Natural killer cell (primary cell): Measurements from ENCODE around the gene PPP1R3F. TPM values are rescaled to one million over a fixed set of nuclear protein-coding genes. Genes with fewer than 3 reads are reported as not detected.

Experiments used
- ATAC-seq, 3 donors: fragments of 150-1000 bp in 2 of 3; fragments of 200-7000 bp in 1 of 3; cut with Tn5 transposase; 1 replicate in 1 of 3; 2 replicates in 2 of 3; pipeline ENCODE4 v1.10.0; 2021; ENCODE audit warnings: mild to moderate bottlenecking in 2 of 3, moderate library complexity in 2 of 3
- DNase-seq, 2 donors: peaks; one replicate each; pipeline versions ENCODE4 v3.0.0 to v3.0.0-alpha.2; 2013 to 2021; ENCODE audit warnings: mixed read lengths in 1 of 2
- H3K27ac ChIP-seq: one replicate; pipeline ENCODE4 v1.5.1; 2013; ENCODE audit warnings: mild to moderate bottlenecking, low read length
- H3K27me3 ChIP-seq: one replicate; pipeline ENCODE4 v1.6.1; 2013; ENCODE audit warnings: low read length; ENCODE audit not compliant: control insufficient read depth, insufficient read depth
- H3K36me3 ChIP-seq: one replicate; pipeline ENCODE4 v1.6.1; 2013; ENCODE audit warnings: low read length; ENCODE audit not compliant: control insufficient read depth, insufficient read depth
- H3K4me1 ChIP-seq: one replicate; pipeline ENCODE4 v1.6.1; 2013; ENCODE audit warnings: low read length; ENCODE audit not compliant: control insufficient read depth, insufficient read depth
- H3K4me3 ChIP-seq: one replicate; pipeline ENCODE4 v1.5.1; 2013; ENCODE audit warnings: low read length
- H3K9me3 ChIP-seq: one replicate; pipeline ENCODE4 v1.6.1; 2013; ENCODE audit warnings: low read length; ENCODE audit not compliant: control insufficient read depth, insufficient read depth
- H3K27ac Mint-ChIP-seq, 2 donors: one replicate each; pipeline ENCODE4 v1.8.0; 2022; ENCODE audit warnings: mild to moderate bottlenecking in 2 of 2, mixed read lengths in 2 of 2, moderate library complexity in 1 of 2
- H3K27me3 Mint-ChIP-seq, 2 donors: one replicate each; pipeline ENCODE4 v1.8.0; 2022; ENCODE audit warnings: low read depth in 2 of 2, mixed read lengths in 2 of 2
- H3K36me3 Mint-ChIP-seq: one replicate; pipeline ENCODE4 v1.8.0; 2022; ENCODE audit warnings: mixed read lengths
- H3K4me1 Mint-ChIP-seq, 2 donors: one replicate each; pipeline ENCODE4 v1.8.0; 2022; ENCODE audit warnings: mixed read lengths in 2 of 2
- H3K4me3 Mint-ChIP-seq: one replicate; pipeline ENCODE4 v1.8.0; 2022; ENCODE audit warnings: mild to moderate bottlenecking, moderate library complexity, mixed read lengths
- H3K9me3 Mint-ChIP-seq, 2 donors: one replicate each; pipeline ENCODE4 v1.8.0; 2022; ENCODE audit warnings: mixed read lengths in 2 of 2
- WGBS: methylation state at CpG from one replicate; pipeline ENCODE4 v1.1.7; 2013; ENCODE audit warnings: missing lambda C conversion rate; ENCODE audit not compliant: insufficient coverage; 5-methylcytosine and 5-hydroxymethylcytosine counted together
- intact Hi-C: fragments of 100-400 bp; cut with micrococcal nuclease; formaldehyde crosslinking; loops from one replicate; pipeline ENCODE4 v1.14.2; 2022
- total RNA-seq, 4 donors: library from RNA; stranded (reverse); fragments of 120-200 nt in 1 of 4; gene quantifications; one replicate each; pipeline versions ENCODE4 v1.2.3 to v1.2.4, GENCODE V29; 2013 to 2022
- TF ChIP-seq, protein P1 (sequence below): fragments of 200-600 bp; IDR thresholded peaks from one replicate; pipeline ENCODE4 v1.8.0; 2022; ENCODE audit warnings: antibody characterized with exemption

The PPP1R3F gene
- total RNA-seq, 3 donors from 2014 or later (not counting 1 experiment from before 2014, with no cell fraction given) = 2.9 to 4.3 (median 3.6) TPM

GRCh38 chrX:49286136-49286535, 16.5 kb downstream of the PPP1R3F start:
- no peak overlapping the region for H3K4me3 ChIP-seq
- no peak for ATAC-seq
- TF ChIP-seq, protein P1, sequence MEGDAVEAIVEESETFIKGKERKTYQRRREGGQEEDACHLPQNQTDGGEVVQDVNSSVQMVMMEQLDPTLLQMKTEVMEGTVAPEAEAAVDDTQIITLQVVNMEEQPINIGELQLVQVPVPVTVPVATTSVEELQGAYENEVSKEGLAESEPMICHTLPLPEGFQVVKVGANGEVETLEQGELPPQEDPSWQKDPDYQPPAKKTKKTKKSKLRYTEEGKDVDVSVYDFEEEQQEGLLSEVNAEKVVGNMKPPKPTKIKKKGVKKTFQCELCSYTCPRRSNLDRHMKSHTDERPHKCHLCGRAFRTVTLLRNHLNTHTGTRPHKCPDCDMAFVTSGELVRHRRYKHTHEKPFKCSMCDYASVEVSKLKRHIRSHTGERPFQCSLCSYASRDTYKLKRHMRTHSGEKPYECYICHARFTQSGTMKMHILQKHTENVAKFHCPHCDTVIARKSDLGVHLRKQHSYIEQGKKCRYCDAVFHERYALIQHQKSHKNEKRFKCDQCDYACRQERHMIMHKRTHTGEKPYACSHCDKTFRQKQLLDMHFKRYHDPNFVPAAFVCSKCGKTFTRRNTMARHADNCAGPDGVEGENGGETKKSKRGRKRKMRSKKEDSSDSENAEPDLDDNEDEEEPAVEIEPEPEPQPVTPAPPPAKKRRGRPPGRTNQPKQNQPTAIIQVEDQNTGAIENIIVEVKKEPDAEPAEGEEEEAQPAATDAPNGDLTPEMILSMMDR = no peak
- peaks cover 4% of the 10 kb centered on the region for H3K4me1 ChIP-seq
- no peak for DNase-seq
- peaks cover 0 to under 1% of the 10 kb centered on the region in 2 donors for H3K27me3 Mint-ChIP-seq
- no peaks in the 10 kb centered on the region for H3K27me3 ChIP-seq
- H3K4me1 Mint-ChIP-seq = peaks cover 12 to 13% of the 10 kb centered on the region in 2 donors
- H3K9me3 Mint-ChIP-seq = no peaks in the 10 kb centered on the region
- H3K27ac ChIP-seq = no peak overlapping the region
- WGBS = 95% methylated on average over 18 of the region's 18 CpGs
- H3K36me3 ChIP-seq = no peaks in the 10 kb centered on the region
- no peaks in the 10 kb centered on the region for H3K36me3 Mint-ChIP-seq
- H3K9me3 ChIP-seq = no peaks in the 10 kb centered on the region
- intact Hi-C loops = no loop called here
- no peak overlapping the region for H3K4me3 Mint-ChIP-seq
- H3K27ac Mint-ChIP-seq = no peak overlapping the region

DNA sequence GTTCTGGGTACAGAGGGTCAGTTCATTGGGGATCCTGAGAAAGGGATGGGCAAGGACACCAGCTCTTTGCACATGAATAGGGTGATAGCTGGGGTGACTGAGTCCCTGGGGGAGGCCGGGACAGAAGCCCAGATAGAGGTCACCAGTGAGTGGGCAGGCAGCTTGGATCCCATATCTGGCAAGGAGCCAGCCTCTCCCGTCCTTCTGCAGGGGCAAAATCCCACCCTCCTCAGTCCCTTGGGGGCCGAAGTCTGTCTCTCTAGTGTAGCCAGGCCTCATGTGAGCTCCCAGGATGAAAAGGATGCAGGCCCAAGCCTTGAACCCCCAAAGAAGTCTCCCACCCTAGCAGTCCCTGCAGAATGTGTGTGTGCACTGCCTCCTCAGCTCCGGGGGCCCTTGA, 17.0 kb downstream of the PPP1R3F start:
- TF ChIP-seq, protein P1 = no peak
- H3K27me3 Mint-ChIP-seq = peaks cover 2 to 3% of the 10 kb centered on the region in 2 donors
- WGBS = 84% methylated on average over 4 of the region's 4 CpGs
- H3K9me3 Mint-ChIP-seq = no peaks in the 10 kb centered on the region
- H3K27ac Mint-ChIP-seq = no peak overlapping the region
- Histone ChIP-seq H3K9me3 (no peaks in the 10 kb centered on the region), H3K27ac (no peak overlapping the region), H3K27me3 (no peaks in the 10 kb centered on the region), H3K4me1 (peaks cover 4% of the 10 kb centered on the region), H3K4me3 (no peak overlapping the region), H3K36me3 (no peaks in the 10 kb centered on the region)
- ATAC-seq (no peak), DNase-seq (no peak)
- no peaks in the 10 kb centered on the region for H3K36me3 Mint-ChIP-seq
- intact Hi-C loops = no loop called here
- H3K4me3 Mint-ChIP-seq = no peak overlapping the region
- H3K4me1 Mint-ChIP-seq = peaks cover 13% of the 10 kb centered on the region in 2 donors

DNA sequence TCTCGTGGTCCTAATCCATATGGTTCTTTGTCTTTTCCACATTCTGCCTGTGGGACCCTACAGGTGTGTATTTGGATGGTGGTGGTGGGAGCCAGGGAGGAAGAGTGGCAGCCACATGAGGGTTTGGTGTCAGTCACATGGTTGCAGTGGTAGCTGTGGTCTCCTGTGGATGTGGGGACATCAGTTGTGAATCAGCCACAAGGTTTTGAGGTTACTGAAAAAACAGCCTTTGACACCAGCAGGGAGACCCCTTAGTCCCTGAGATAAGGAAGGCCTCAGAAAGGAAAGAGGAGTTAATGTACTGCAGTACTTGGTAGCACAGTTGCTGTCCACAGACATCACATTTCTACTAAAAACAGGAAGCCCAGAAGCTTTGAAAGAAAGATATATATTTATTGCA, 18.1 kb downstream of the PPP1R3F start:
- ATAC-seq (peak in 1 of 3 donors; percentile 21), DNase-seq (no peak)
- H3K4me3 Mint-ChIP-seq = no peak overlapping the region
- intact Hi-C loops = no loop called here
- H3K4me1 Mint-ChIP-seq = peaks cover 20% of the 10 kb centered on the region in 2 donors
- H3K4me1 ChIP-seq = peaks cover 13% of the 10 kb centered on the region
- H3K27ac Mint-ChIP-seq = no peak overlapping the region
- H3K27me3 Mint-ChIP-seq = peaks cover 6 to 10% of the 10 kb centered on the region in 2 donors
- no peak overlapping the region for H3K4me3 ChIP-seq
- TF ChIP-seq, protein P1 = no peak
- no peaks in the 10 kb centered on the region for H3K36me3 ChIP-seq
- no peaks in the 10 kb centered on the region for H3K27me3 ChIP-seq
- WGBS = 100% methylated on average over 1 of the region's 1 CpG
- no peaks in the 10 kb centered on the region for H3K36me3 Mint-ChIP-seq
- no peaks in the 10 kb centered on the region for H3K9me3 ChIP-seq
- H3K9me3 Mint-ChIP-seq = no peaks in the 10 kb centered on the region
- no peak overlapping the region for H3K27ac ChIP-seq

GRCh38 chrX:49290215-49290614, 20.6 kb downstream of the PPP1R3F start:
- H3K4me3 Mint-ChIP-seq = no peak overlapping the region
- Histone ChIP-seq H3K27me3 (no peaks in the 10 kb centered on the region), H3K36me3 (no peaks in the 10 kb centered on the region), H3K4me1 (peaks cover 13% of the 10 kb centered on the region), H3K4me3 (no peak overlapping the region), H3K27ac (no peak overlapping the region), H3K9me3 (no peaks in the 10 kb centered on the region)
- intact Hi-C loops = no loop called here
- H3K27ac Mint-ChIP-seq = no peak overlapping the region
- H3K9me3 Mint-ChIP-seq = no peaks in the 10 kb centered on the region
- peaks cover 6 to 10% of the 10 kb centered on the region in 2 donors for H3K27me3 Mint-ChIP-seq
- ATAC-seq (no peak), DNase-seq (no peak)
- WGBS = 66% methylated on average over 6 of the region's 7 CpGs
- H3K36me3 Mint-ChIP-seq = no peaks in the 10 kb centered on the region
- TF ChIP-seq, protein P1 = no peak
- H3K4me1 Mint-ChIP-seq = peaks cover 20% of the 10 kb centered on the region in 2 donors
